ENCODE measurements around the gene ACOX3.
"Not testable (repeated sequence)": the region's sequence is repeated elsewhere in the genome, so short reads cannot be mapped to it uniquely, and the experiment has no call there.

Gene ACOX3

DNA sequence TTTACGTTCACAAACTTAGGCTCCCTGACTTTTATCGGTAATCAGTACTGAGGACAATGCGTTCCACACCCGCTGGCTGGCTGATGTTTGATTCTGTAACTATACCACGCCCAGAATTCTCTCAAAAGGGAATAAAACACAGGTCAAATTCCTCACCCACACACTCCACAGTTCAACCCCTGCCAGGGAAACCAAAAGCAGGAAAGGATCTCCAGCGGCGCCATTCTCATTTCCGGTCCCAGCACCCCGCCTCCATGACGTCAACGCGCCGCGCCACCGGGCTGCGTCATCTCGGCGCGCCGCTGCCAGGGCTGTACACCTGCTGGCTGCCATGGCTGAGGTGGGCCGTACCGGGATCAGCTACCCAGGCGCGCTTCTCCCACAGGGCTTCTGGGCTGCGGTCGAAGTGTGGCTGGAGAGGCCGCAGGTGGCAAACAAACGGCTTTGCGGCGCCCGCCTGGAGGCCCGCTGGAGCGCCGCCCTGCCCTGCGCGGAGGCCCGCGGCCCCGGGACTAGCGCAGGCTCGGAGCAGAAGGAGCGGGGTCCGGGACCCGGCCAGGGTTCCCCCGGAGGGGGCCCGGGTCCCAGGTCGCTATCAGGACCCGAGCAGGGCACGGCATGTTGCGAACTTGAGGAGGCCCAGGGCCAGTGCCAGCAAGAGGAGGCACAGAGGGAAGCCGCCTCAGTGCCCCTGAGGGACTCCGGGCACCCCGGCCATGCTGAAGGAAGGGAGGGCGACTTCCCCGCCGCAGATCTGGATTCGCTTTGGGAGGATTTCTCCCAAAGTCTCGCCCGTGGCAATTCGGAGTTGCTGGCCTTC is at the start of gene ACOX3, which contains the start of gene TRMT44:
ACOX3 (minus strand) TSS at position 232 of the 820 bp plus-strand sequence. CDS start 24,202 bp downstream, outside the sequence.
TRMT44 (plus strand) TSS at position 286 of the 820 bp plus-strand sequence; CDS start at position 332, 46 bp downstream.
- DNase-seq (ENCODE audit: low read depth) = peak; percentile 88

DNA sequence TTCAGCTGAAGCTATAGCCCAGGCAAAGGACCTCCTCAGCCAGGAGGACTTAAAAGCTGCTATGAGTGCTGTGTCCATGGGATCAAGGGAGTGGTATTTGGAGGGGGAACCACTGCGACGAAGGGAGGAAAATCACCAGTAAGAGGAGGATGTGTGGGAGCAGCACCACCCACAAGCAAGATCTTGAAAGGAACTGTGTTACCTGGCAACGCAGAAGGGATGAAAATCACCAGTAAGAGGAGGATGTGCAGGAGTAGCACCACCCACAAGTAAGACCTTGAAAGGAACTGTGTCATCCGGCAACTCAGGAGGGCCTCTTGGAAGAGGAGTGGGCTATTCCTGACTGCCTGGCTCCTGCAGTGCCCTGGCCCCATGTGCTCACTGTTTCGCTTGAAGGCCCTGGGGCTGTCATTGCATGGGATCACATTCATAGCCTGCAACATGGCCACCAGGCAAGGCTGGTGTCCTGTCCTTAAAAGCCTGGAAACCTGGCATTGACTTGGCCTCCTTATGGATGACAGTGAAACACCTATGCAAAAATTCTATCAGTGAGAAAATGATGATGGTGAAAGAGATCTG is 48.4 kb upstream of the ACOX3 start:
- no peak overlapping the region for H3K4me3 ChIP-seq (ENCODE audit: low read length)
- DNase-seq (ENCODE audit: low read depth) = no peak
- TF ChIP-seq, protein P1, sequence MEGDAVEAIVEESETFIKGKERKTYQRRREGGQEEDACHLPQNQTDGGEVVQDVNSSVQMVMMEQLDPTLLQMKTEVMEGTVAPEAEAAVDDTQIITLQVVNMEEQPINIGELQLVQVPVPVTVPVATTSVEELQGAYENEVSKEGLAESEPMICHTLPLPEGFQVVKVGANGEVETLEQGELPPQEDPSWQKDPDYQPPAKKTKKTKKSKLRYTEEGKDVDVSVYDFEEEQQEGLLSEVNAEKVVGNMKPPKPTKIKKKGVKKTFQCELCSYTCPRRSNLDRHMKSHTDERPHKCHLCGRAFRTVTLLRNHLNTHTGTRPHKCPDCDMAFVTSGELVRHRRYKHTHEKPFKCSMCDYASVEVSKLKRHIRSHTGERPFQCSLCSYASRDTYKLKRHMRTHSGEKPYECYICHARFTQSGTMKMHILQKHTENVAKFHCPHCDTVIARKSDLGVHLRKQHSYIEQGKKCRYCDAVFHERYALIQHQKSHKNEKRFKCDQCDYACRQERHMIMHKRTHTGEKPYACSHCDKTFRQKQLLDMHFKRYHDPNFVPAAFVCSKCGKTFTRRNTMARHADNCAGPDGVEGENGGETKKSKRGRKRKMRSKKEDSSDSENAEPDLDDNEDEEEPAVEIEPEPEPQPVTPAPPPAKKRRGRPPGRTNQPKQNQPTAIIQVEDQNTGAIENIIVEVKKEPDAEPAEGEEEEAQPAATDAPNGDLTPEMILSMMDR (conservative IDR thresholded peaks at IDR 0.05; ENCODE audit: low read length) = no peak

More for the DNA sequence above, at the start of gene ACOX3, which contains the start of gene TRMT44:
- TF ChIP-seq, protein P1 (conservative IDR thresholded peaks at IDR 0.05; ENCODE audit: low read length) = no peak
- H3K4me3 ChIP-seq (ENCODE audit: low read length) = peak within 1 kb of the TSS; percentile 95

DNA sequence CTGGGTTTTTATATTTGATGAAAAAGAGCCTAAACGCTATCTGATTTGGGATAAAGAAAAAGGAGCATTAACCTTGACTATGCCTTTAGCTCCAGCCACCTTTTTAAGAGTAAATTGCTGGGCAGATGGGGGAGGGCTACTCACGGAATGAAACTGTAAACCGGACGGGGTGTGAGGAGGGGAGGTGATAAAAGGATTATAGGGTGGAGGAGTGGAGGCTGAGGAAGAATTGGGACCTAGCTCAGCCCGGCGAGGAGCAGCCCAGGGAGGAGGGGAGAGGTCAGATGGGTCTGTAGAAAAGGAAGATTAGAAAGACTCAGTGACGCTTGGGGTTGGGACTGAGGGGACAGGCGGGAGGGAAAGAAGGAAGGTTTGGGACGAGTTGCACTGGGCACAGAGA is 46.1 kb upstream of the ACOX3 start:
- DNase-seq (ENCODE audit: low read depth); H3K4me3 ChIP-seq (ENCODE audit: low read length): not testable (repeated sequence)

DNA sequence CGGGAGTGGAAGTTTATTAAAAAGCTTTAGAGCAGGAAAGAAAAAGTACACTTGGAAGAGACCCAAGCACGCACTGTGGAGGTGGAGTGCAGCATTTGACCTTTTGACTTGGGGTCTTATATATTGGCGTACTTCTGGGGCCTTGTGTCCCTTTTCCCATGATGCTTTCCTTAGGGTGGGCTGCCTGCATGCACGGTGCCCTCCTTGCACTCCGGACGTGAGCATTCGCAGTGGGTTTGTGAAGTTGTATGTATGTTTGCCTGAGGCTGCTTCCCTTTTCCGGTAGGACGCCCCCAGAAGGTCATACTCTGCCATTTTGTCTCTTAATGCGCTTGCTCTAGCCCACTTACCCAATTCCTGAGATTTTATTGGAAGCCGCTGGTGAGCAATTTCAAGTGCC is 39.7 kb upstream of the ACOX3 start:
- TF ChIP-seq, protein P1 (conservative IDR thresholded peaks at IDR 0.05; ENCODE audit: low read length) = no peak
- no peak for DNase-seq (ENCODE audit: low read depth)
- no peak overlapping the region for H3K4me3 ChIP-seq (ENCODE audit: low read length)

DNA sequence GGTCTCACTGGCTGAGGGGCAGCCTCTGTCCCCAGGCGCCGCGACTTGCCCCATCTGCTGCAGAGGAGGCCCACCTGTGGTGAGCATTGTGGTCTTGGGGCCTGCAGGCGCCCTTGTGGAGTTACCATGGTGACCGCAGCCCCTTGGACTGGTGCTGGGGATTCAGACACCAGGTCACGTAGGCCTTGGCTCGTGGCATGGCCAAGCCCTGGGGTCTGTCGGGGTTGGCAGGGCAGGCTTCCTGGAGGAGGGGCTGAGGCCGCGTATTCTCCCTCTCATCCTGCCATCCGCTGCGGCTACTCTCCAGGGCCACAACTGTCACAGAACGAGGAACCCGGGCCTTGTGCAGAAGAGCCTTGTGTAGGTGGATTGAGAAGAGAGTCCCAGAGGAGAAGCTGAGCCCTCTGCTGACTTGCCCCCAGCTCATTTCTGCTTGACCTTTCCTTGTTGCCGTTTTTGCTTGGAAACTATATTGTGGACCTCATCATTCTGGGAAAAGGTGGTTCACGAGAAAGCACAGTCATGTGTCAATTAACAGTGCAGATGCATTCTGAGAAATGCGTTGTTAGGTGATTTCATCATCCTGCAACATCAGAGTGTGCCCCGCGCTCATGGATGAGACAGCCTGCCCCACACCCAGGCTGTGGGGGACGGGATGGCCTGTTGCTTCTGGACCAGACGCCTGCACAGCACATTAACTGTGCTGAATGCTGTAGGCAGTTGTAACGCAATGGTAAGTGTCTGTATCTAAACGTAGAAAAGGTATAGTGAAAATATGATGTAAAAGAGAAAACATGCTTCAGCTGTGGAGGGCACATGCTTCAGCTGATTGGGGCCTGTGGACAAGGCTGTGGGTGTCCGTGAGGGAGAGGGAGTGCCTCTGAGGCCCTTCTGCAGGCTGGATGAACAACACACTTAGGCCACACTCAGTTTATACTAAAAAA is 38.5 kb upstream of the ACOX3 start:
- DNase-seq (ENCODE audit: low read depth) = peak; percentile 29
- TF ChIP-seq, protein P1 (conservative IDR thresholded peaks at IDR 0.05; ENCODE audit: low read length) = no peak
- H3K4me3 ChIP-seq (ENCODE audit: low read length) = no peak overlapping the region

DNA sequence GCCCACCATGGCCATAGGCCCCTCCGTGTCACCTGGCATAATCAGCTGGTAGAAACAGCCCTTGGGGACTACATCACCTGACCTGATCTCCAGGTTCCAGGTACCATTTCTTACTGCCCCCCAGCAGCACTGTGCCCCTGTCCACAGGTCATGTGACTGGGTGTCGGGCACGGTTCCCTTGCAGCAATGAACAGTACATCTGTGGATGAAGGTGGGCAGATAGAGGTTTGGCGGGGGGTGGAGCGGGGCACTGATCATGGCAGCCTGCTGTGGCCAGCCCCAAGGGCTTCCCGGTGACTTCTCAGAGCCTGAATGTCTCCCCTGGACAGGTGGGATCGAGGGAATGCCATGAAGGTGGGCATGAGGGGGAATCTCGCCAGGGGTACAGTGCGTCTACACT is 37.8 kb upstream of the ACOX3 start:
- DNase-seq (ENCODE audit: low read depth) = no peak
- TF ChIP-seq, protein P1 (conservative IDR thresholded peaks at IDR 0.05; ENCODE audit: low read length) = no peak
- no peak overlapping the region for H3K4me3 ChIP-seq (ENCODE audit: low read length)

DNA sequence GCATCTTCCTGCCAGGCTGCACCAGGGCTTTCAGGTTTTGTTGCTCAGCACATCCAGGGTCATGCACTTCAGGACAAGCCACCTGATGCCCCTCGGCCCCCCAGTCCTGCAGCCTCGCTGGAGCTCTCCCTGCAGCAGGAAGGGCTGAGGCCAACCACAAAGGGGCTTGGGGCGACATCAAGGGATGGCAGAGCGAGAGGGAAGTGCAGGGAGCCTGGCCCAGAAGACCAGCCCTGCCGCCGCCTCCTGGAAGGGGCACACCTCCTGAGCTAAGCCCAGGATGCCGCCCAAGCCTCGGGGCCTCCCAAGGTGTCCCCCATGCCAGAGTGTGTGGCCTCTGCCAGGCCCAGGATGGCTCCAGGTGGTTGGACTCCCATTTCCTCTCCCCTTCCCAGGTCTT is 37.2 kb upstream of the ACOX3 start:
- H3K4me3 ChIP-seq (ENCODE audit: low read length) = no peak overlapping the region
- TF ChIP-seq, protein P1 (conservative IDR thresholded peaks at IDR 0.05; ENCODE audit: low read length) = no peak
- DNase-seq (ENCODE audit: low read depth) = no peak

Measured in AG10803 (cell line).